GM06990 (cell line): ENCODE measurements around the gene RASD2.

Experiments used
- DNase-seq: peaks from one replicate; pipeline ENCODE4 v3.0.0-alpha.2; 2011; ENCODE audit not compliant: insufficient read length; ENCODE audit errors: extremely low read depth
- H3K27me3 ChIP-seq: replicated peaks from 2 replicates; pipeline ENCODE4 v1.6.0; 2011; ENCODE audit warnings: low read length; ENCODE audit not compliant: control insufficient read depth, insufficient read depth
- H3K36me3 ChIP-seq: 2 replicates; pipeline ENCODE4 v1.5.1; 2011; ENCODE audit warnings: low read length; ENCODE audit not compliant: control insufficient read depth, insufficient read depth
- H3K4me3 ChIP-seq: replicated peaks from 2 replicates; pipeline ENCODE4 v1.5.1; 2011; ENCODE audit warnings: low read depth, mild to moderate bottlenecking, control low read depth, low read length
- TF ChIP-seq, protein P1 (sequence below): IDR thresholded peaks from 2 replicates; pipeline ENCODE4 v1.5.1; 2011; ENCODE audit warnings: low read length, control low read depth, mild to moderate bottlenecking, inconsistent platforms; ENCODE audit not compliant: insufficient read depth, poor library complexity, severe bottlenecking

Gene RASD2

DNA sequence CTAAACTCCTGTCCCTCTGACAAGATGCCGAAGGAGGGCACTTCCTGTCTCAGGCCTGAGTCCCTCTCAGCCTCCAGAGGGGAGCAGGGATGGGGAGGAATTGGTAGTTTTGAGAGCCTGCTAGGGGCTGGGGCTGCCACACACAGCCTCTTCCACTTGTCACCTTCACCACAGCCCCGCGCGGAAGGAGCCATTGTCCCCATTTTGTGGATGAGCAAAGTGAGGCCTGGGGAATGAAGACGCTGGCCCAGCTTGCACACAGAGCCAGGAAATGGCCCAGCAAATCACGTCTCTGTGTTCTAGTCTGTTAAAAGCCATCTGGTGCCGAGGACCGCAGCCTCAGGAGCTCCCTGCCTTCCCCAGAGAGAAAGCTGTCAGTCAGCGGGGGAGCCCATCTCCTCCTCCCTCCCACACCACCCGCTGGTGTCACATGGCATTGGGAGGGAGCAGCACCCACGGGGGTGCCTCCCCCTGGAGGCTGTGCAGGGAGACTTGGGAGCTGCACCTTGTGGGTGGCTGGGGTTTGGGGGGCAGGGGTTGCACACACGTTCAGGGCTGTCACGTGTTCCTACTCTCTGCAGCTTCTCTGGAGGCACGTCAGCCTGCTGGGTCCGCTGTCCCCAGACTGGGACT is 34.6 kb downstream of the RASD2 start:
- DNase-seq = no peak
- TF ChIP-seq, protein P1, sequence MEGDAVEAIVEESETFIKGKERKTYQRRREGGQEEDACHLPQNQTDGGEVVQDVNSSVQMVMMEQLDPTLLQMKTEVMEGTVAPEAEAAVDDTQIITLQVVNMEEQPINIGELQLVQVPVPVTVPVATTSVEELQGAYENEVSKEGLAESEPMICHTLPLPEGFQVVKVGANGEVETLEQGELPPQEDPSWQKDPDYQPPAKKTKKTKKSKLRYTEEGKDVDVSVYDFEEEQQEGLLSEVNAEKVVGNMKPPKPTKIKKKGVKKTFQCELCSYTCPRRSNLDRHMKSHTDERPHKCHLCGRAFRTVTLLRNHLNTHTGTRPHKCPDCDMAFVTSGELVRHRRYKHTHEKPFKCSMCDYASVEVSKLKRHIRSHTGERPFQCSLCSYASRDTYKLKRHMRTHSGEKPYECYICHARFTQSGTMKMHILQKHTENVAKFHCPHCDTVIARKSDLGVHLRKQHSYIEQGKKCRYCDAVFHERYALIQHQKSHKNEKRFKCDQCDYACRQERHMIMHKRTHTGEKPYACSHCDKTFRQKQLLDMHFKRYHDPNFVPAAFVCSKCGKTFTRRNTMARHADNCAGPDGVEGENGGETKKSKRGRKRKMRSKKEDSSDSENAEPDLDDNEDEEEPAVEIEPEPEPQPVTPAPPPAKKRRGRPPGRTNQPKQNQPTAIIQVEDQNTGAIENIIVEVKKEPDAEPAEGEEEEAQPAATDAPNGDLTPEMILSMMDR = peak; percentile 6
- Histone ChIP-seq H3K36me3 (no peaks in the 10 kb centered on the region), H3K4me3 (no peak overlapping the region), H3K27me3 (no peaks in the 10 kb centered on the region; the same call in 1 of the 2 replicates)

DNA sequence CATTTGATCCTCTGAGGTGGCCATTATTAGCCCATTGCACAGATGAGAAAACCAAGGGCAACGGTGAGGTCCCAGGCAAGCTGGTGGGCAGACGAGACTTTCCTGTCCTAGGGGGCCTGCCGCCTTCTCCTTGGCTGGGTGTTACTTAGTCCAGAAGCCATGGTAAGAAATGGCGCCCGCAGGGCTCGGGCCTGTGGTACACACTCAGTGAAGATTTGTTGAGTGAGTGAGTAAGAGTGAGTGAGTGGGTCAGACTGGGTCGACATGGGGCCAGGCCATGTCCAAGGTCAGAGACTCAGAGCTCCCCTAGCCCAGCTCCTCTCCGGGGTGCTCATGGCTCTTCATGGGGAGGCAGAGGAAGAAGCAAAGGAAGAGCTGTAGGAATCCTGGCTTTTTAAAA is 36.0 kb downstream of the RASD2 start:
- Histone ChIP-seq H3K36me3 (no peaks in the 10 kb centered on the region), H3K4me3 (no peak overlapping the region), H3K27me3 (no peaks in the 10 kb centered on the region; the same call in 1 of the 2 replicates)
- TF ChIP-seq, protein P1 = no peak
- no peak for DNase-seq

DNA sequence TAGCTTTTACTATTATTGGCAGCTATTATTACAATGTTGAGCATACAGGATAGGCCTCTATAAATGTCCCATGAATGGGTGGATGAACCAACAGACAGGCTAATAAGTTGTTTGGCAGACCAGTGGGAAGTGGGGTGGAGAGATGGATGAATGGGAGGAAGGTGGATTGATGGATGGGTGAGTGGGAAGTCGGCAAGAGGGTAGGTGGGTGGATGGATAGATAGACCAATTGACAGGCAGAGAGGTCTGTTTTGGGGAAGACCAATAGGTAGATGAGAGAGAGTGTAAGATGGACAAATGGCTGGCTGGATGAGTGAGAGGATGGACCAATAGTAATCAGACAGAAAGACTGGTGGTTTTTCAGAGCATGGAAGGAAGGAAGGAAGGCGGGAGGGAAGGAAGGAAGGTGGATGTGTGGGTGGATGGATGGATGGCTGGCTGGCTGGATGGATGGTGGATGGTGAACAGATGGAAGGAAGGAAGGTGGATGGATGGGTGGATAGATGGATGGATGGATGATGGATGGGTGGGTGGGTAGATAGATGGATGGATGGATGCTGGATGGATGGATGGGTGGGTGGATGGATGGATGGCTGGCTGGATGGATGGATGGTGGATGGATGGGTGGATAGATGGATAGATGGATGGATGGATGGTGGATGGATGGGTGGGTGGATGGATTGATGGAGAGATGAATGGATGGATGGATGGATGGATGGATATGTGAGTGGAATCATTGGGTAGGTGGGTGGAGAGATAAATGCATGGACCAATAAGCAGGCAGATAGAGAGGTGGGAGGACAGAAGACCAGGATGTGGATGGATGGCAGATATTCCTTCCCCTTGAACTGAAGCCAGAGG is 37.4 kb downstream of the RASD2 start:
- no peaks in the 10 kb centered on the region; the same call in 1 of the 2 replicates for H3K27me3 ChIP-seq
- H3K4me3 ChIP-seq = no peak overlapping the region
- DNase-seq = no peak
- H3K36me3 ChIP-seq = no peaks in the 10 kb centered on the region
- TF ChIP-seq, protein P1 = no peak

DNA sequence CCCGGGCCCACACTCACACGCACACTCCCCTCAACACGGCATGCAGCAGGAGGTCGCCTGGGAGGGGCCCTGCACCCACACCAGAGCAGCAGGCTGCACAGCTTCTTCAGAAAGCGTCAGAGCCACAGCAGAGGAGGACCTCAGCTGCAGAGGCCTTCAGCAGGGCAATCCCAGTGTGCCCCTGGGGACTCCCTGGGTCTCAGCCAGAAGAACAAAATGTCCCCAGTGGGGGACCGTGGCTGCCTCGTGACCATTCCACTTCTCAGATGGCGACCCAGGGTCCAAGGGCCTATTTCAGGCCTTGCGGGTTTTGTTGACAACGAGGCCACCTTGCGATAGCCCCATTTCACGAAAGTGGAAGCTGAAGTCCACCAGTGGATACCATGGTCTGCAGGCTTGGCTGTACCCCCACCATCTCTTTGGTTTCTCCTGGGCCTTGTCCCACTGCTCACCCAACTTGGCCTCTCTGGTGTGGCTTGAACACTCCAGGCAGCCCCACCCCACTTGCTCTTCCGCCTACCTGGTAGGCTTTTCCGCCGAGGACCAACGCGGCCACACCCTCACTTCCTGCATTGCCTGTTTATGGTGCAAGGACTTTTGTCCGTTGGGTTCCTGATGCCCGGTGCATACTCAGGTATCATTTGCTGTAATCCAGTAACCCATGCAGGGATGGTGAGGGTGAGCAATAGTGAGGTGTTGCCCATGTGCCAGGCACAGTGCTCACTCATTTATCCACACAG is 38.4 kb downstream of the RASD2 start:
- H3K4me3 ChIP-seq = no peak overlapping the region
- TF ChIP-seq, protein P1 = no peak
- no peaks in the 10 kb centered on the region; the same call in 1 of the 2 replicates for H3K27me3 ChIP-seq
- H3K36me3 ChIP-seq = no peaks in the 10 kb centered on the region
- no peak for DNase-seq

DNA sequence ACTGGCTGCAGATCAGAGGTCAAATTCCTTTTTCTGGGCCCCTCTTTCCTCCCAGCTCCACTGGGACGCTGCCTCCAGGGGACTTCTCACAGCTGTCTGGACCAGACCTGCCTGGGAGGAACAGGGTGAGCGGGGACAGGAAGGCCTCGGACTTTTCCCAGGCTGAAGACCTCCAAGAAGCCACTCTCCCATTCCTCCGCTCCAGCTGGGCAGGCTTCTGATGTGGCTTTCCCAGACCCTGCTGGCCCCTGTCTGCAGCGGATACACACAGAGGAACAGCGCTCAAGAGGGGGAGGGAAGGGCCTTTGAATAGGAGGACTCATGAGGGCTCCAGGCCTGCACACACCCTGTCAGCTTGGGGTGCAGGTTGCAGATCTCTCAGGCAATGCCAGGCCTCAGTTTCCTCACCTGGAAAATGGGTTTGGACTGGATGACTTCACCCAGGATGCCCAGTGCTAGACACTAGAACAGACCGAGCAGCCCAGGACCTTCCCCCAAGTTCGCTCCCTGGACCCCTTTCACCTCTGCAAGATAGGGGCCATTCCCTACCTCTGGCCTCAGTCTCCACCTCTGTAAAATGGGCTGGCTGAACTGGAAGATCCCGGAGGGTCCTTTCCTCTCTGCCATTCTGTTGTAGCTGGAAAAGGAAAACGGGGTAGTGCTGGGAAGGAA is 39.9 kb downstream of the RASD2 start:
- TF ChIP-seq, protein P1 = no peak
- H3K27me3 ChIP-seq = no peaks in the 10 kb centered on the region
- no peaks in the 10 kb centered on the region for H3K36me3 ChIP-seq

More for the DNA sequence above, 39.9 kb downstream of the RASD2 start:
- DNase-seq = no peak
- H3K4me3 ChIP-seq = no peak overlapping the region
